ENCODE measurements around the gene ORAI2. TPM values are rescaled to one million over a fixed set of nuclear protein-coding genes. Genes with fewer than 3 reads are reported as not detected.

Gene ORAI2
- total and polyA plus RNA-seq, 2 of the 13 experiments (the other 11 are each of a cell fraction or from before 2014, with no cell fraction given): 3.0 to 6.0 TPM

- TF ChIP-seq ZNF609 (CRISPR knock-in tag; IDR thresholded peaks at IDR 0.05; ENCODE audit: borderline replicate concordance) (no peak), DNMT1 (CRISPR knock-in tag; IDR thresholded peaks at IDR 0.05) (no peak), DRAP1 (CRISPR knock-in tag; IDR thresholded peaks at IDR 0.05) (no peak), UBTF (CRISPR knock-in tag; IDR thresholded peaks at IDR 0.05) (no peak), SRY (CRISPR knock-in tag; IDR thresholded peaks at IDR 0.05) (no peak), HNF1B (CRISPR knock-in tag; IDR thresholded peaks at IDR 0.05) (no peak), SRSF4 (IDR thresholded peaks at IDR 0.05; ENCODE audit: low read depth, low read length, poor library complexity, severe bottlenecking) (no peak), SCMH1 (CRISPR knock-in tag; IDR thresholded peaks at IDR 0.05; ENCODE audit: borderline replicate concordance) (no peak), XBP1 (CRISPR knock-in tag; IDR thresholded peaks at IDR 0.05) (no peak), PPARG (CRISPR knock-in tag; conservative IDR thresholded peaks at IDR 0.05) (no peak), RCOR2 (CRISPR knock-in tag; IDR thresholded peaks at IDR 0.05) (no peak), BRCA1 (CRISPR knock-in tag; IDR thresholded peaks at IDR 0.05) (no peak), TBL1XR1 (IDR thresholded peaks at IDR 0.05; ENCODE audit: borderline replicate concordance, low read length, partially characterized antibody) (no peak), ZNF256 (CRISPR knock-in tag; conservative IDR thresholded peaks at IDR 0.05) (no peak), ZNF569 (CRISPR knock-in tag; IDR thresholded peaks at IDR 0.05; ENCODE audit: borderline replicate concordance) (no peak), ZNF292 (CRISPR knock-in tag; IDR thresholded peaks at IDR 0.05; ENCODE audit: borderline replicate concordance, low read depth) (no peak)
Observed at GRCh38 chr7:102469351-102469971, 36.1 kb downstream of the ORAI2 start (continued).

All from HepG2 (cell line).